Smooth muscle cell (in vitro differentiated cells): ENCODE data around the gene GPR157. TPM values are rescaled to one million over a fixed set of nuclear protein-coding genes. Genes with fewer than 3 reads are reported as not detected.

Source experiments
- DNase-seq: peaks from one replicate; lab custom pipeline; 2025; ENCODE audit not compliant: unreplicated experiment; lab: John Stamatoyannopoulos, UW
- H2AFZ ChIP-seq: fragments of 200-600 bp; sonication (generic); 2 replicates; pipeline ENCODE4 v1.6.0; 2016; ENCODE audit warnings: antibody characterized with exemption, low read depth, mild to moderate bottlenecking
- H3F3A ChIP-seq: fragments of 200-600 bp; sonication (generic); 2 replicates; pipeline ENCODE4 v1.6.0; 2017; ENCODE audit warnings: antibody characterized with exemption, low read depth
- H3K27ac ChIP-seq: fragments of 200-600 bp; sonication (generic); 2 replicates; pipeline ENCODE4 v1.5.1; 2016; ENCODE audit warnings: low read depth, mild to moderate bottlenecking
- H3K27me3 ChIP-seq: fragments of 200-600 bp; sonication (generic); 2 replicates; pipeline ENCODE4 v1.6.1; 2016; ENCODE audit warnings: low read depth, mild to moderate bottlenecking
- H3K36me3 ChIP-seq: fragments of 200-600 bp; sonication (generic); 2 replicates; pipeline ENCODE4 v1.5.1; 2016; ENCODE audit warnings: low read depth
- H3K4me1 ChIP-seq: fragments of 200-600 bp; sonication (generic); 2 replicates; pipeline ENCODE4 v1.5.1; 2016; ENCODE audit warnings: low read depth
- H3K4me2 ChIP-seq: fragments of 200-600 bp; sonication (generic); 2 replicates; pipeline ENCODE4 v1.6.0; 2016; ENCODE audit warnings: mild to moderate bottlenecking
- H3K4me3 ChIP-seq: fragments of 200-600 bp; sonication (generic); 2 replicates; pipeline ENCODE4 v1.5.1; 2016; ENCODE audit warnings: mild to moderate bottlenecking
- H3K79me2 ChIP-seq: fragments of 200-600 bp; sonication (generic); 2 replicates; pipeline ENCODE4 v1.6.0; 2016; ENCODE audit warnings: low read depth, mild to moderate bottlenecking
- H3K9ac ChIP-seq: fragments of 200-600 bp; sonication (generic); 2 replicates; pipeline ENCODE4 v1.6.0; 2016; ENCODE audit warnings: low read depth
- H3K9me3 ChIP-seq: fragments of 200-600 bp; sonication (generic); replicated peaks from 2 replicates; pipeline ENCODE4 v1.5.1; 2016; ENCODE audit warnings: low read depth
- H4K20me1 ChIP-seq: fragments of 200-600 bp; sonication (generic); 2 replicates; pipeline ENCODE4 v1.6.0; 2016; ENCODE audit warnings: low read depth
- WGBS: methylation state at CpG from one replicate; pipeline ENCODE4 v1.1.7; 2016; ENCODE audit warnings: low lambda C conversion rate; 5-methylcytosine and 5-hydroxymethylcytosine counted together
- polyA plus RNA-seq: library from polyadenylated mRNA; unstranded; fragments of >200 nt; fragmentation: Nextera tagmentation; extraction: Ambion mirVana; gene quantifications from 2 replicates; pipeline ENCODE4 v1.2.1, GENCODE V29; 2016
- total RNA-seq: library from RNA; depleted of rRNA; stranded (reverse); fragments of >200 nt; gene quantifications from 2 replicates; pipeline ENCODE4 v1.2.3, GENCODE V29; 2014
- TF ChIP-seq, protein P1 (sequence below): fragments of 200-600 bp; sonication (generic); IDR thresholded peaks from 2 replicates; pipeline ENCODE4 v1.5.1; 2017; ENCODE audit warnings: borderline replicate concordance, mild to moderate bottlenecking, antibody characterized with exemption; ENCODE audit not compliant: insufficient read depth, poor library complexity, severe bottlenecking

The GPR157 gene
- total and polyA plus RNA-seq, 2 experiments from 2014 or later = 1.6 to 2.8 TPM

DNA sequence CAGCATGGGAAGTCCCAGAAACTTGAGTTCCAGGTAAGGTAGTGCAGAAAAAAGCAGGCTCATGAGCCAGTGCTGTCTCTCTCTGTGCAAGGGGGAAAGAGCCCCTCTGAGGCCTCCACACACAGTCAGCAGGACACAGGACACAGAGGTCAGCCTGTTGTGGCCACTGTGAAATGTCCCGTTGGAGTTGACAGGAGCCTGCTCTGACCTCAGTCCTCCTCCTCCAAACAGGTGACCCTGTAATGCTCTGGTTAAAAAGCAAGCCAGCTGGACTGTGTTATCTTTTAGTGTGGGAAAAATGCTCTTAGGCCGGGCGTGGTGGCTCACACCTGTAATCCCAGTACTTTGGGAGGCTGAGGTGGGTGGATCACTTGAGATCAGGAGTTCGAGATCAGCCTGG is 24.2 kb upstream of the GPR157 start:
- no peaks in the 10 kb centered on the region for H3K36me3 ChIP-seq
- 98% methylated on average over 4 of the region's 4 CpGs for WGBS
- H4K20me1 ChIP-seq = peaks cover 99% of the 10 kb centered on the region

DNA sequence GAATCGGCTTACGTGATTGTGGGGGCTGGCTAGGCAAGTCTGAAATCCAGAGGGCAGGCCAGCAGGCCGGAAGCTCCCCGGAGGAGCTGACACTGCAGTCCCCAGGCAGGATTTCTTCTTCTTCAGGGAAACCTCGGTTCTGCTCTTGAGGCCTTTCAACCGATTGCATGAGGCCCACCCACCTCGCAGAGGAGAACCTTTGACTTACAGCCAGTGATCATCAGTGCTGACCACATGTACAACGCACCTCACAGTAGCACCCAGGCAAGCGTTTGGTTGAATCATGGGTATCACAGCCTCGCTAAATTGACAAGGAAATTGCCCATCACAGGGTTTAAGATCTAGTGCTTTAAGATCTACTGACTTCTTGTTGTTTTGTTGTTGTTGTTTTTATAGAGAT is 23.6 kb upstream of the GPR157 start:
- no peaks in the 10 kb centered on the region for H3K9me3 ChIP-seq
- H3K4me2 ChIP-seq = no peak overlapping the region
- no peak overlapping the region for H3K9ac ChIP-seq
- H3K4me1 ChIP-seq = peaks cover 5% of the 10 kb centered on the region
- TF ChIP-seq, protein P1, sequence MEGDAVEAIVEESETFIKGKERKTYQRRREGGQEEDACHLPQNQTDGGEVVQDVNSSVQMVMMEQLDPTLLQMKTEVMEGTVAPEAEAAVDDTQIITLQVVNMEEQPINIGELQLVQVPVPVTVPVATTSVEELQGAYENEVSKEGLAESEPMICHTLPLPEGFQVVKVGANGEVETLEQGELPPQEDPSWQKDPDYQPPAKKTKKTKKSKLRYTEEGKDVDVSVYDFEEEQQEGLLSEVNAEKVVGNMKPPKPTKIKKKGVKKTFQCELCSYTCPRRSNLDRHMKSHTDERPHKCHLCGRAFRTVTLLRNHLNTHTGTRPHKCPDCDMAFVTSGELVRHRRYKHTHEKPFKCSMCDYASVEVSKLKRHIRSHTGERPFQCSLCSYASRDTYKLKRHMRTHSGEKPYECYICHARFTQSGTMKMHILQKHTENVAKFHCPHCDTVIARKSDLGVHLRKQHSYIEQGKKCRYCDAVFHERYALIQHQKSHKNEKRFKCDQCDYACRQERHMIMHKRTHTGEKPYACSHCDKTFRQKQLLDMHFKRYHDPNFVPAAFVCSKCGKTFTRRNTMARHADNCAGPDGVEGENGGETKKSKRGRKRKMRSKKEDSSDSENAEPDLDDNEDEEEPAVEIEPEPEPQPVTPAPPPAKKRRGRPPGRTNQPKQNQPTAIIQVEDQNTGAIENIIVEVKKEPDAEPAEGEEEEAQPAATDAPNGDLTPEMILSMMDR = no peak
- no peak for DNase-seq
- H3K27me3 ChIP-seq = no peaks in the 10 kb centered on the region
- H2AFZ ChIP-seq = no peak overlapping the region
- H3K27ac ChIP-seq = peak overlapping the region; percentile 74
- H3K79me2 ChIP-seq = peaks cover 25% of the 10 kb centered on the region
- H3K4me3 ChIP-seq = no peak overlapping the region
- H3F3A ChIP-seq = peaks cover 6% of the 10 kb centered on the region
- 86% methylated on average over 10 of the region's 10 CpGs for WGBS
- H3K36me3 ChIP-seq = no peaks in the 10 kb centered on the region
- peaks cover 98% of the 10 kb centered on the region for H4K20me1 ChIP-seq

More for the DNA sequence above, 24.2 kb upstream of the GPR157 start:
- H2AFZ ChIP-seq = no peak overlapping the region
- peaks cover 25% of the 10 kb centered on the region for H3K79me2 ChIP-seq
- H3K9ac ChIP-seq = no peak overlapping the region
- H3K4me2 ChIP-seq = no peak overlapping the region
- H3K4me1 ChIP-seq = peaks cover 5% of the 10 kb centered on the region
- peaks cover 6% of the 10 kb centered on the region for H3F3A ChIP-seq
- TF ChIP-seq, protein P1 = no peak
- no peaks in the 10 kb centered on the region for H3K27me3 ChIP-seq
- H3K9me3 ChIP-seq = no peaks in the 10 kb centered on the region
- no peak for DNase-seq
- H3K4me3 ChIP-seq = no peak overlapping the region
- no peak overlapping the region for H3K27ac ChIP-seq

DNA sequence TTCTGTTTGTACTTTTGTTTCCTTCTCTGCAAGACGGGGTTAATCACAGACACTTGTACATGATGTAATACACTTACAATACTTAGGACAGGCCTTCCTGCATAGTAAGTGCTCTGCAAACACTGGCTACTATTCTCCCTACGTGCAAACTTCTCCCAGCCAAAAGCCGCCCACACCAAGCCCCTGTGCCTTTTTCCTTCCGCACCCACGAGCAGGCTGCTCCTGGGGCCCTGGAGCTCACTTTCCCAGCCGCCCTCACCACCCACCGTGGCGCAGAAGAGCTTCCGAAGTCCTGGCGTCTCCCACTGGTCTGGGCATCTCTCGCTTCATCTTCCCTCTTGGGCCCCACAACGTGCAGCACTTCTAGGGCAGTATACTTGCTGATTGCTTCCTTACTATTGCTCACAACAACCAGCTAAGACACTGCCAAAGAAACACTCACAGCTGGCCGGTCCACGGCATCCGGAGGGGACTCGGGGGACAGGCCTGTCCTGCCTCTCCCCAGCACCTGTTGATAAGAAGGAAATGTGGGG is 22.5 kb upstream of the GPR157 start:
- peaks cover 25% of the 10 kb centered on the region for H3K79me2 ChIP-seq
- TF ChIP-seq, protein P1 = no peak
- no peak overlapping the region for H3K4me2 ChIP-seq
- H3K9ac ChIP-seq = no peak overlapping the region
- no peaks in the 10 kb centered on the region for H3K27me3 ChIP-seq
- DNase-seq = no peak
- 56% methylated on average over 16 of the region's 16 CpGs for WGBS
- H3K9me3 ChIP-seq = no peaks in the 10 kb centered on the region
- H3F3A ChIP-seq = peaks cover 6% of the 10 kb centered on the region
- H2AFZ ChIP-seq = no peak overlapping the region
- peaks cover 5% of the 10 kb centered on the region for H3K4me1 ChIP-seq
- no peak overlapping the region for H3K4me3 ChIP-seq
- peak overlapping the region; percentile 74 for H3K27ac ChIP-seq
- H3K36me3 ChIP-seq = no peaks in the 10 kb centered on the region
- peaks cover 95% of the 10 kb centered on the region for H4K20me1 ChIP-seq
